Amygdala (tissue), 56 donors: ENCODE data around the gene TBC1D12.

ENCODE experiments used
- DNase-seq, 56 donors: peaks; one replicate each; lab custom pipeline; 2025; lab: John Stamatoyannopoulos, UW

The TBC1D12 gene

GRCh38 chr10:94443047-94443446 is 40.7 kb downstream of the TBC1D12 start:
- DNase-seq = no peak

GRCh38 chr10:94443549-94443948 is 41.2 kb downstream of the TBC1D12 start:
- no peak for DNase-seq

GRCh38 chr10:94450782-94451181 is 48.4 kb downstream of the TBC1D12 start:
- DNase-seq = no peak

GRCh38 chr10:94451883-94452519 is 49.7 kb downstream of the TBC1D12 start:
- DNase-seq = no peak

- no peak for DNase-seq
Observed at GRCh38 chr10:94456942-94457341, 54.6 kb downstream of the TBC1D12 start.

GRCh38 chr10:94459385-94459784 is 57.0 kb downstream of the TBC1D12 start:
- DNase-seq = no peak

- DNase-seq = no peak
Observed at GRCh38 chr10:94461503-94461902, 59.2 kb downstream of the TBC1D12 start.

- DNase-seq = no peak
Observed at GRCh38 chr10:94462130-94462529, 59.8 kb downstream of the TBC1D12 start.

- DNase-seq = no peak
Observed at GRCh38 chr10:94465684-94466083, 63.3 kb downstream of the TBC1D12 start.

GRCh38 chr10:94481410-94481809 is 79.1 kb downstream of the TBC1D12 start:
- no peak for DNase-seq

GRCh38 chr10:94483970-94484369 is 81.6 kb downstream of the TBC1D12 start:
- no peak for DNase-seq

GRCh38 chr10:94485094-94485493 is 82.8 kb downstream of the TBC1D12 start:
- DNase-seq = no peak

- DNase-seq = no peak
Observed at GRCh38 chr10:94487575-94487974, 85.2 kb downstream of the TBC1D12 start.

- DNase-seq = no peak
Observed at GRCh38 chr10:94489107-94489506, 86.8 kb downstream of the TBC1D12 start.

GRCh38 chr10:94489976-94490788 is 87.8 kb downstream of the TBC1D12 start:
- no peak for DNase-seq

- DNase-seq = no peak
Observed at GRCh38 chr10:94490789-94491039, 88.4 kb downstream of the TBC1D12 start.

- DNase-seq = no peak
Observed at GRCh38 chr10:94493463-94493862, 91.1 kb downstream of the TBC1D12 start.

- no peak for DNase-seq
Observed at GRCh38 chr10:94496010-94496409, 93.7 kb downstream of the TBC1D12 start.

GRCh38 chr10:94496646-94497045 is 94.3 kb downstream of the TBC1D12 start:
- no peak for DNase-seq

- DNase-seq = no peak
Observed at GRCh38 chr10:94500063-94500462, 97.7 kb downstream of the TBC1D12 start.

GRCh38 chr10:94521276-94522250 is 119.2 kb downstream of the TBC1D12 start:
- DNase-seq = no peak
